Suprapubic skin (tissue), 3 donors: Measurements from ENCODE around the gene XXYLT1.

Experiments used
- EP300 ChIP-seq: sonication (generic); formaldehyde crosslinking; IDR thresholded peaks from one replicate; pipeline ENCODE4 v1.6.1; 2017; ENCODE audit warnings: antibody characterized with exemption
- POLR2A ChIP-seq, 2 donors: fragments of 450-650 bp; IDR thresholded peaks; one replicate each; pipeline ENCODE4 v1.6.1; 2017; ENCODE audit warnings: antibody characterized with exemption in 2 of 2, mild to moderate bottlenecking in 2 of 2, moderate library complexity in 2 of 2
- TF ChIP-seq, protein P1 (sequence below), 2 donors: fragments of 200-600 bp in 1 of 2; fragments of 450-650 bp in 1 of 2; sonication (generic) in 1 of 2; IDR thresholded peaks; one replicate each; pipeline ENCODE4 v1.5.1; 2016 to 2019; ENCODE audit warnings: antibody characterized with exemption in 2 of 2, mild to moderate bottlenecking in 1 of 2, moderate library complexity in 1 of 2

DNA sequence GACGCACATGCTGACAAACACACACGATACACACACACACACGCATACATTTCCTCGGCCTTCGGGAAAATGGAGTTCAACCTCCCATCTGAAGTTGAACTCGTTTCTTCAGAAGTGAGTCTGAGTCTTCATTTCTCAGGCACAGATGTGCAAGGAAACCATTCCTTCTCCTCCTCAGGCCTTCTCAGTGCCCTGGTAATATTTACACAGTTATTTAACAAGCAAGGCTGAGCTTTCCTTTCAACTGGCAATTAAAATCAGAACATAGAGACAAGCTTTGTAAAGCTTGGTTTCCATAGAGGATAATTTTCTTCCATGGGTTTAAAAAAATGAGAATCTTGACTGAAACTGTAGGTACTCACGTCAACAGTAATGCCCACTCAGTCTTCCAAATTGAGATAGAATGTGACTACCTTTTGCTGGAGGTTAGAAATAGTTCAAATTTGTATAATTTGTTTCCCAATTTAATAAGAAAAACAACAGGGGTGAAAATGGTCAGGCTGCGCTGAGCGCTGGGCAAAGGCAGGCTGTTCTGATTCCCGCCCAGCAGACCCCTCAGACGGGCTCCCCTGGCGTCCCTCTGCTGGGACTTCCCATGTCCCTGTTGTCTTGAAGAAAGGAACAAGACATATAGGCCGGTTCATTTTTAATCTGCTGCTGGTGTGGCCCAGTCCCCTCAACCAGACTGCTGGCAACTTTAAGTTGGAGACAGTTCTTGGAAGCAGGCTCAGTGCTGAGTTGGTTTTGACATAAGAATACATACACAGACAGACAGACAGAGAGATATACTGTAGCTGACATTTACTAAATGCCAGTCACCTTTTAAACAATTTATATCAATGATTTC is 174.3 kb downstream of the XXYLT1 start:
- TF ChIP-seq POLR2A (IDR thresholded peaks at IDR 0.05) = no peak
- TF ChIP-seq, protein P1, sequence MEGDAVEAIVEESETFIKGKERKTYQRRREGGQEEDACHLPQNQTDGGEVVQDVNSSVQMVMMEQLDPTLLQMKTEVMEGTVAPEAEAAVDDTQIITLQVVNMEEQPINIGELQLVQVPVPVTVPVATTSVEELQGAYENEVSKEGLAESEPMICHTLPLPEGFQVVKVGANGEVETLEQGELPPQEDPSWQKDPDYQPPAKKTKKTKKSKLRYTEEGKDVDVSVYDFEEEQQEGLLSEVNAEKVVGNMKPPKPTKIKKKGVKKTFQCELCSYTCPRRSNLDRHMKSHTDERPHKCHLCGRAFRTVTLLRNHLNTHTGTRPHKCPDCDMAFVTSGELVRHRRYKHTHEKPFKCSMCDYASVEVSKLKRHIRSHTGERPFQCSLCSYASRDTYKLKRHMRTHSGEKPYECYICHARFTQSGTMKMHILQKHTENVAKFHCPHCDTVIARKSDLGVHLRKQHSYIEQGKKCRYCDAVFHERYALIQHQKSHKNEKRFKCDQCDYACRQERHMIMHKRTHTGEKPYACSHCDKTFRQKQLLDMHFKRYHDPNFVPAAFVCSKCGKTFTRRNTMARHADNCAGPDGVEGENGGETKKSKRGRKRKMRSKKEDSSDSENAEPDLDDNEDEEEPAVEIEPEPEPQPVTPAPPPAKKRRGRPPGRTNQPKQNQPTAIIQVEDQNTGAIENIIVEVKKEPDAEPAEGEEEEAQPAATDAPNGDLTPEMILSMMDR (IDR thresholded peaks at IDR 0.05) = no peak
- no peak for TF ChIP-seq EP300
